B cell (primary cell): ENCODE data around the gene PSMF1.

Experiments
- EZH2 ChIP-seq: IDR thresholded peaks from 2 replicates; pipeline ENCODE4 v1.6.1; 2012; ENCODE audit warnings: borderline replicate concordance, low read depth, mild to moderate bottlenecking, moderate library complexity, low read length; ENCODE audit not compliant: insufficient read depth, poor library complexity, severe bottlenecking
- TF ChIP-seq, protein P1 (sequence below): fragments of 200-600 bp; IDR thresholded peaks from one replicate; pipeline ENCODE4 v1.8.0; 2022; ENCODE audit warnings: antibody characterized with exemption, mild to moderate bottlenecking

DNA sequence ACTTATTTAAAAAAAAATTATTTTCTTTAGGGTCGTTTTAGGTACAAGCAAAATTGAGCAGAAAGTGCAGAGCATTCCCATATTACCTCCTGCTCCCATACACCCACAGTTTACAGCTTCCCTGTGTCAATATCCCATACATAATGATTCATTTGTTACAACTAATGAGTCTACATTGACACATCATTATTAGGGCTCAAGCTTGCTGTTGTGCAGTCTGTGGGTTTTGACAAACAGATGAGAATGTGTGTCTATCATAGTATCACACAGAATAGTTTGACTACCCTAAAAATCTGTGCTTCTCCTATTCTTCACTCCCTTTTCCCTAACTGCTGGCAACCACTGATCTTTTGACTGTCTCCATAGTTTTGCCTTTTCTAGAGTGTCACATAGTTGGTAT, 9.4 kb downstream of the PSMF1 start:
- TF ChIP-seq, protein P1, sequence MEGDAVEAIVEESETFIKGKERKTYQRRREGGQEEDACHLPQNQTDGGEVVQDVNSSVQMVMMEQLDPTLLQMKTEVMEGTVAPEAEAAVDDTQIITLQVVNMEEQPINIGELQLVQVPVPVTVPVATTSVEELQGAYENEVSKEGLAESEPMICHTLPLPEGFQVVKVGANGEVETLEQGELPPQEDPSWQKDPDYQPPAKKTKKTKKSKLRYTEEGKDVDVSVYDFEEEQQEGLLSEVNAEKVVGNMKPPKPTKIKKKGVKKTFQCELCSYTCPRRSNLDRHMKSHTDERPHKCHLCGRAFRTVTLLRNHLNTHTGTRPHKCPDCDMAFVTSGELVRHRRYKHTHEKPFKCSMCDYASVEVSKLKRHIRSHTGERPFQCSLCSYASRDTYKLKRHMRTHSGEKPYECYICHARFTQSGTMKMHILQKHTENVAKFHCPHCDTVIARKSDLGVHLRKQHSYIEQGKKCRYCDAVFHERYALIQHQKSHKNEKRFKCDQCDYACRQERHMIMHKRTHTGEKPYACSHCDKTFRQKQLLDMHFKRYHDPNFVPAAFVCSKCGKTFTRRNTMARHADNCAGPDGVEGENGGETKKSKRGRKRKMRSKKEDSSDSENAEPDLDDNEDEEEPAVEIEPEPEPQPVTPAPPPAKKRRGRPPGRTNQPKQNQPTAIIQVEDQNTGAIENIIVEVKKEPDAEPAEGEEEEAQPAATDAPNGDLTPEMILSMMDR, result no peak
- no peak for TF ChIP-seq EZH2
